NT2/D1 (cell line): ENCODE results near the gene ARHGAP24.

Experiments used
- SUZ12 ChIP-seq: IDR thresholded peaks from 2 replicates; pipeline ENCODE4 v1.6.1; 2011; ENCODE audit not compliant: insufficient read length, insufficient read depth; ENCODE audit errors: extremely low read depth
- YY1 ChIP-seq: IDR thresholded peaks from 2 replicates; pipeline ENCODE4 v1.6.1; 2011; ENCODE audit not compliant: insufficient read length, insufficient read depth
- ZNF274 ChIP-seq: IDR thresholded peaks from 2 replicates; pipeline ENCODE4 v1.6.1; 2011; ENCODE audit warnings: mild to moderate bottlenecking, low read depth, low read length

- TF ChIP-seq YY1 (no peak), SUZ12 (no peak), ZNF274 (no peak)
Observed at GRCh38 chr4:86038037-86038436, 563.1 kb downstream of the ARHGAP24 start.
